HepG2 (cell line): Measurements from ENCODE around the gene NAPEPLD. TPM values are rescaled to one million over a fixed set of nuclear protein-coding genes. Genes with fewer than 3 reads are reported as not detected.

ENCODE experiments used
- CHD2 ChIP-seq: IDR thresholded peaks from 2 replicates; pipeline ENCODE4 v1.6.1; 2011; ENCODE audit warnings: low read depth, low read length, improper control_type of control experiment
- DNMT3B ChIP-seq: conservative IDR thresholded peaks from 2 replicates; pipeline ENCODE4 v1.6.1; 2016; ENCODE audit warnings: missing biosample characterization, control low read depth
- HHEX ChIP-seq: IDR thresholded peaks from 2 replicates; pipeline ENCODE4 v1.6.1; 2016; ENCODE audit warnings: control low read depth
- PAWR ChIP-seq: sonication (generic); formaldehyde crosslinking; IDR thresholded peaks from 2 replicates; pipeline ENCODE4 v1.4.0; 2020; ENCODE audit warnings: missing genetic modification reagents, mild to moderate bottlenecking, borderline replicate concordance
- POGZ ChIP-seq: sonication (generic); formaldehyde crosslinking; IDR thresholded peaks from 2 replicates; pipeline ENCODE4 v1.4.0; 2020; ENCODE audit warnings: mild to moderate bottlenecking, missing genetic modification reagents
- SRY ChIP-seq: sonication (generic); formaldehyde crosslinking; IDR thresholded peaks from 2 replicates; pipeline ENCODE4 v1.8.0; 2022; ENCODE audit warnings: mild to moderate bottlenecking, missing genetic modification reagents
- STAG1 ChIP-seq: sonication (generic); formaldehyde crosslinking; IDR thresholded peaks from 2 replicates; pipeline ENCODE4 v1.4.0; 2020; ENCODE audit warnings: missing genetic modification reagents
- TAF15 ChIP-seq: fragments of 200-400 bp; formaldehyde crosslinking; IDR thresholded peaks from one replicate; pipeline ENCODE4 v1.6.1; 2018; ENCODE audit warnings: mild to moderate bottlenecking, low read depth, low read length; ENCODE audit not compliant: poor library complexity, severe bottlenecking
- U2AF2 ChIP-seq: fragments of 200-400 bp; formaldehyde crosslinking; IDR thresholded peaks from 2 replicates; pipeline ENCODE4 v1.6.1; 2017; ENCODE audit warnings: low read depth, mild to moderate bottlenecking, low read length
- XBP1 ChIP-seq: sonication (generic); formaldehyde crosslinking; IDR thresholded peaks from 2 replicates; pipeline ENCODE4 v1.5.0; 2020; ENCODE audit warnings: missing genetic modification reagents
- ZNF143 ChIP-seq: sonication (generic); formaldehyde crosslinking; IDR thresholded peaks from 2 replicates; pipeline ENCODE4 v1.4.0; 2020; ENCODE audit warnings: missing genetic modification reagents
- ZNF296 ChIP-seq: sonication (generic); formaldehyde crosslinking; conservative IDR thresholded peaks from 2 replicates; pipeline ENCODE4 v1.5.0; 2020; ENCODE audit warnings: mild to moderate bottlenecking, missing genetic modification reagents
- ZNF382 ChIP-seq: sonication (generic); formaldehyde crosslinking; IDR thresholded peaks from 2 replicates; pipeline ENCODE4 v1.5.0; 2020; ENCODE audit warnings: missing genetic modification reagents, mild to moderate bottlenecking, borderline replicate concordance
- ZNF773 ChIP-seq: sonication (generic); formaldehyde crosslinking; IDR thresholded peaks from 2 replicates; pipeline ENCODE4 v1.4.0; 2020; ENCODE audit warnings: missing genetic modification reagents, borderline replicate concordance
- polyA plus RNA-seq, 8 experiments: library from polyadenylated mRNA; depleted of rRNA in 3 of 8; stranded (reverse) in 7 of 8; unstranded in 1 of 8; fragments of >200 nt; fragmentation: Illumina TruSeq in 4 of 8; extraction: Trizol in 4 of 8; gene quantifications; 2 replicates each; pipeline versions ENCODE4 v1.2.1 to v1.2.3, GENCODE V29; 2011 to 2016; ENCODE audit warnings: low read depth in 4 of 8, missing spikeins in 1 of 8, mixed read lengths in 1 of 8; ENCODE audit not compliant: insufficient read depth in 1 of 8
- total RNA-seq, 5 experiments: library from RNA; depleted of rRNA; stranded (reverse); fragments of >200 nt; fragmentation: Illumina TruSeq; extraction: Trizol; gene quantifications; 2 replicates each; pipeline ENCODE4 v1.2.3, GENCODE V29; 2016; ENCODE audit warnings: low read depth in 1 of 5
- TF ChIP-seq, protein P1 (sequence below): sonication (generic); formaldehyde crosslinking; IDR thresholded peaks from 2 replicates; pipeline ENCODE4 v1.4.0; 2020; ENCODE audit warnings: missing genetic modification reagents, borderline replicate concordance
- TF ChIP-seq, protein P2 (sequence below): sonication (generic); formaldehyde crosslinking; conservative IDR thresholded peaks from 2 replicates; pipeline ENCODE4 v1.8.1; 2023; ENCODE audit warnings: missing genetic modification reagents
- TF ChIP-seq, protein P3 (sequence below): sonication (generic); formaldehyde crosslinking; IDR thresholded peaks from 2 replicates; pipeline ENCODE4 v1.5.0; 2020; ENCODE audit warnings: mild to moderate bottlenecking, missing genetic modification reagents
- TF ChIP-seq, protein P4 (sequence below): sonication (generic); formaldehyde crosslinking; IDR thresholded peaks from 2 replicates; pipeline ENCODE4 v1.4.0; 2020; ENCODE audit warnings: missing genetic modification reagents, borderline replicate concordance

Gene NAPEPLD
- total and polyA plus RNA-seq, 2 of the 13 experiments (the other 11 are each of a cell fraction or from before 2014, with no cell fraction given): 3.4 to 5.6 TPM

DNA sequence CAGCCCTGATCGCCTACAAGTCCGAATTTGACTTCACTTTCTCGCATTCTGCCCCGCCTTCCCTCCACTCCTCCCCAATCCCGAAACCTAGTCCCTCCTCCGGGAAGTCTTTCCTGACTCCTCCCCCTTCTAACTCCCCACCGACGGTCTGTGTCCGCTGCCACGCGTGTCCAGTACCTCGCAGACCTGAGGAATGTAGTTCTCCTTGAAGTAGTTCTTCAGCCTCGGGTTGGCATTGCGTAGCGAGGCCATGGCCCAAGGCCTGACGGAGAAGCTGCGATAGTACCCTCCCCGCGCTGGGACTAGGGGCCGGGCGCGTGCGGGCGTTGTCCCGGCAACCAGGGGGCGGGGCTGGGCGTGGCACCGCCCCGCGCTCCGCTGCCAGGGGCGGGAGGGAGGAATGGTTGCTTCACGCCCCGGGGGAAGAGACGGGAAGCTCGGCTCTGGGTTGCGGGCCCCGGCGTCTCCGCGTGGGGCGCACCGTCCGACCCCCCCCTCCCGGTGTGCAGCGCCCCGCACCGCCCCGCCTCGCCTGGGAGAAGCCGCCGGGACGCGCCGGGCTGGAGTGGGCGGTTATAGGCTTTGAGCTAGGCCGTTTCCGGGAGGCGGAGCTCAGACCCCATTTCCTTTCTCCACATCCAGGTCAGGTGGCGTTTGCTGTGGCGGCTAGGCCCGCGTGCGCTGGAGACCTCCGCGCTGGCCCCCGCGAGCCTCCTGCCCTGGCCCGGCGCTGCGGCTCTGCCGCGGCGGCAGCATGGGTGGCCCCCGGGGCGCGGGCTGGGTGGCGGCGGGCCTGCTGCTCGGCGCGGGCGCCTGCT, 74.2 kb downstream of the NAPEPLD start, which contains the start of the genes ARMC10 and FBXL13 (continued):
- no peak for TF ChIP-seq ZNF296 (CRISPR knock-in tag)
- no peak for TF ChIP-seq ZNF773
- TF ChIP-seq STAG1: peak; percentile 3; the same call in 1 of the 2 replicates
- TF ChIP-seq CHD2: peak; percentile 14; the same call in 1 of the 2 replicates
- TF ChIP-seq, protein P1, sequence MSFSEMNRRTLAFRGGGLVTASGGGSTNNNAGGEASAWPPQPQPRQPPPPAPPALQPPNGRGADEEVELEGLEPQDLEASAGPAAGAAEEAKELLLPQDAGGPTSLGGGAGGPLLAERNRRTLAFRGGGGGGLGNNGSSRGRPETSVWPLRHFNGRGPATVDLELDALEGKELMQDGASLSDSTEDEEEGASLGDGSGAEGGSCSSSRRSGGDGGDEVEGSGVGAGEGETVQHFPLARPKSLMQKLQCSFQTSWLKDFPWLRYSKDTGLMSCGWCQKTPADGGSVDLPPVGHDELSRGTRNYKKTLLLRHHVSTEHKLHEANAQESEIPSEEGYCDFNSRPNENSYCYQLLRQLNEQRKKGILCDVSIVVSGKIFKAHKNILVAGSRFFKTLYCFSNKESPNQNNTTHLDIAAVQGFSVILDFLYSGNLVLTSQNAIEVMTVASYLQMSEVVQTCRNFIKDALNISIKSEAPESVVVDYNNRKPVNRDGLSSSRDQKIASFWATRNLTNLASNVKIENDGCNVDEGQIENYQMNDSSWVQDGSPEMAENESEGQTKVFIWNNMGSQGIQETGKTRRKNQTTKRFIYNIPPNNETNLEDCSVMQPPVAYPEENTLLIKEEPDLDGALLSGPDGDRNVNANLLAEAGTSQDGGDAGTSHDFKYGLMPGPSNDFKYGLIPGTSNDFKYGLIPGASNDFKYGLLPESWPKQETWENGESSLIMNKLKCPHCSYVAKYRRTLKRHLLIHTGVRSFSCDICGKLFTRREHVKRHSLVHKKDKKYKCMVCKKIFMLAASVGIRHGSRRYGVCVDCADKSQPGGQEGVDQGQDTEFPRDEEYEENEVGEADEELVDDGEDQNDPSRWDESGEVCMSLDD (CRISPR knock-in tag): peak; percentile 69
- peak; percentile 12; the same call in 1 of the 2 replicates for TF ChIP-seq ZNF143 (CRISPR knock-in tag)
- TF ChIP-seq, protein P2, sequence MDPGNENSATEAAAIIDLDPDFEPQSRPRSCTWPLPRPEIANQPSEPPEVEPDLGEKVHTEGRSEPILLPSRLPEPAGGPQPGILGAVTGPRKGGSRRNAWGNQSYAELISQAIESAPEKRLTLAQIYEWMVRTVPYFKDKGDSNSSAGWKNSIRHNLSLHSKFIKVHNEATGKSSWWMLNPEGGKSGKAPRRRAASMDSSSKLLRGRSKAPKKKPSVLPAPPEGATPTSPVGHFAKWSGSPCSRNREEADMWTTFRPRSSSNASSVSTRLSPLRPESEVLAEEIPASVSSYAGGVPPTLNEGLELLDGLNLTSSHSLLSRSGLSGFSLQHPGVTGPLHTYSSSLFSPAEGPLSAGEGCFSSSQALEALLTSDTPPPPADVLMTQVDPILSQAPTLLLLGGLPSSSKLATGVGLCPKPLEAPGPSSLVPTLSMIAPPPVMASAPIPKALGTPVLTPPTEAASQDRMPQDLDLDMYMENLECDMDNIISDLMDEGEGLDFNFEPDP: no peak
- no peak for TF ChIP-seq XBP1
- TF ChIP-seq DNMT3B (CRISPR knock-in tag): 0 out of 2 replicates have a peak, but pooled peaks have one; percentile 68
- TF ChIP-seq, protein P3, sequence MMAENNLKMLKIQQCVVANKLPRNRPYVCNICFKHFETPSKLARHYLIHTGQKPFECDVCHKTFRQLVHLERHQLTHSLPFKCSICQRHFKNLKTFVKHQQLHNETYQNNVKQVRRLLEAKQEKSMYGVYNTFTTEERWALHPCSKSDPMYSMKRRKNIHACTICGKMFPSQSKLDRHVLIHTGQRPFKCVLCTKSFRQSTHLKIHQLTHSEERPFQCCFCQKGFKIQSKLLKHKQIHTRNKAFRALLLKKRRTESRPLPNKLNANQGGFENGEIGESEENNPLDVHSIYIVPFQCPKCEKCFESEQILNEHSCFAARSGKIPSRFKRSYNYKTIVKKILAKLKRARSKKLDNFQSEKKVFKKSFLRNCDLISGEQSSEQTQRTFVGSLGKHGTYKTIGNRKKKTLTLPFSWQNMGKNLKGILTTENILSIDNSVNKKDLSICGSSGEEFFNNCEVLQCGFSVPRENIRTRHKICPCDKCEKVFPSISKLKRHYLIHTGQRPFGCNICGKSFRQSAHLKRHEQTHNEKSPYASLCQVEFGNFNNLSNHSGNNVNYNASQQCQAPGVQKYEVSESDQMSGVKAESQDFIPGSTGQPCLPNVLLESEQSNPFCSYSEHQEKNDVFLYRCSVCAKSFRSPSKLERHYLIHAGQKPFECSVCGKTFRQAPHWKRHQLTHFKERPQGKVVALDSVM (CRISPR knock-in tag): no peak
- no peak for TF ChIP-seq POGZ (CRISPR knock-in tag)
- no peak for TF ChIP-seq HHEX (CRISPR knock-in tag)
- TF ChIP-seq, protein P4, sequence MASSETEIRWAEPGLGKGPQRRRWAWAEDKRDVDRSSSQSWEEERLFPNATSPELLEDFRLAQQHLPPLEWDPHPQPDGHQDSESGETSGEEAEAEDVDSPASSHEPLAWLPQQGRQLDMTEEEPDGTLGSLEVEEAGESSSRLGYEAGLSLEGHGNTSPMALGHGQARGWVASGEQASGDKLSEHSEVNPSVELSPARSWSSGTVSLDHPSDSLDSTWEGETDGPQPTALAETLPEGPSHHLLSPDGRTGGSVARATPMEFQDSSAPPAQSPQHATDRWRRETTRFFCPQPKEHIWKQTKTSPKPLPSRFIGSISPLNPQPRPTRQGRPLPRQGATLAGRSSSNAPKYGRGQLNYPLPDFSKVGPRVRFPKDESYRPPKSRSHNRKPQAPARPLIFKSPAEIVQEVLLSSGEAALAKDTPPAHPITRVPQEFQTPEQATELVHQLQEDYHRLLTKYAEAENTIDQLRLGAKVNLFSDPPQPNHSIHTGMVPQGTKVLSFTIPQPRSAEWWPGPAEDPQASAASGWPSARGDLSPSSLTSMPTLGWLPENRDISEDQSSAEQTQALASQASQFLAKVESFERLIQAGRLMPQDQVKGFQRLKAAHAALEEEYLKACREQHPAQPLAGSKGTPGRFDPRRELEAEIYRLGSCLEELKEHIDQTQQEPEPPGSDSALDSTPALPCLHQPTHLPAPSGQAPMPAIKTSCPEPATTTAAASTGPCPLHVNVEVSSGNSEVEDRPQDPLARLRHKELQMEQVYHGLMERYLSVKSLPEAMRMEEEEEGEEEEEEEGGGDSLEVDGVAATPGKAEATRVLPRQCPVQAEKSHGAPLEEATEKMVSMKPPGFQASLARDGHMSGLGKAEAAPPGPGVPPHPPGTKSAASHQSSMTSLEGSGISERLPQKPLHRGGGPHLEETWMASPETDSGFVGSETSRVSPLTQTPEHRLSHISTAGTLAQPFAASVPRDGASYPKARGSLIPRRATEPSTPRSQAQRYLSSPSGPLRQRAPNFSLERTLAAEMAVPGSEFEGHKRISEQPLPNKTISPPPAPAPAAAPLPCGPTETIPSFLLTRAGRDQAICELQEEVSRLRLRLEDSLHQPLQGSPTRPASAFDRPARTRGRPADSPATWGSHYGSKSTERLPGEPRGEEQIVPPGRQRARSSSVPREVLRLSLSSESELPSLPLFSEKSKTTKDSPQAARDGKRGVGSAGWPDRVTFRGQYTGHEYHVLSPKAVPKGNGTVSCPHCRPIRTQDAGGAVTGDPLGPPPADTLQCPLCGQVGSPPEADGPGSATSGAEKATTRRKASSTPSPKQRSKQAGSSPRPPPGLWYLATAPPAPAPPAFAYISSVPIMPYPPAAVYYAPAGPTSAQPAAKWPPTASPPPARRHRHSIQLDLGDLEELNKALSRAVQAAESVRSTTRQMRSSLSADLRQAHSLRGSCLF: no peak
- TF ChIP-seq U2AF2: 0 out of 2 replicates have a peak, but pooled peaks have one; percentile 87
- no peak for TF ChIP-seq PAWR (CRISPR knock-in tag)
- no peak for TF ChIP-seq SRY (CRISPR knock-in tag)
- TF ChIP-seq ZNF382: no peak
- no peak for TF ChIP-seq TAF15
